T-helper 2 cell treated with Interferon-gamma antibody and Interleukin-4, amounts not matched to agents 5 μg/mL and 100 μg/mL, for 36 hours (primary cell): ENCODE data around the gene CLIC2.
"Not testable (repeated sequence)": the region's sequence is repeated elsewhere in the genome, so short reads cannot be mapped to it uniquely, and the experiment has no call there.

ENCODE experiments used
- DNase-seq: peaks from one replicate; pipeline ENCODE4 v3.0.0; 2021; ENCODE audit warnings: low spot score
- H3K27ac Mint-ChIP-seq: one replicate; pipeline ENCODE4 v1.8.0; 2021; ENCODE audit warnings: mild to moderate bottlenecking, mixed read lengths
- H3K27me3 Mint-ChIP-seq: one replicate; pipeline ENCODE4 v1.8.0; 2021; ENCODE audit warnings: low read depth, mixed read lengths
- H3K36me3 Mint-ChIP-seq: one replicate; pipeline ENCODE4 v1.8.0; 2021; ENCODE audit warnings: low read depth, mixed read lengths
- H3K4me1 Mint-ChIP-seq: one replicate; pipeline ENCODE4 v1.8.0; 2021; ENCODE audit warnings: low read depth, mixed read lengths
- H3K4me3 Mint-ChIP-seq: one replicate; pipeline ENCODE4 v1.8.0; 2022; ENCODE audit warnings: mild to moderate bottlenecking, moderate library complexity, mixed read lengths
- H3K9me3 Mint-ChIP-seq: one replicate; pipeline ENCODE4 v1.8.0; 2021; ENCODE audit warnings: mixed read lengths

The CLIC2 gene

DNA sequence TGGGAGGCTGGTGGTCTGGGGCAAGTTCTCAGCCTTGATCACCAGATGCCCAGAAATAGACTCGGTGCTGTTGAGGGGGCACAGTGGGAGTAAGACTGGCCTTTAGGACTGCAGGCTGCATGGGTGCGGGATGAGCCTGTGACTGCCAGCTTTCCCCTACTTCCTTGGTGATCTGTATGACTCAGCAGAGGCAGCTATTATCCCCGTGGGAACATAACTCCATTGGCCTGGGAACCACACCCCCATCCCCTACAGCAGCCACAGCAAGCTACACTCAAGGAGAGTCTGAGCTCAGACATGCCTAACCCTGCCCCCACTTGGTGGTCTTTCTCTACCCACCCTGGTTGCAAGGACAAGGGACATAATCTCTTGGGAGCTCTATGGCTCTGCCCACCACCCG is 20.6 kb downstream of the CLIC2 start:
- H3K9me3 Mint-ChIP-seq: no peaks in the 10 kb centered on the region
- no peak for DNase-seq
- no peak overlapping the region for H3K27ac Mint-ChIP-seq
- H3K27me3 Mint-ChIP-seq: peaks cover 3% of the 10 kb centered on the region
- no peak overlapping the region for H3K4me3 Mint-ChIP-seq
- no peaks in the 10 kb centered on the region for H3K36me3 Mint-ChIP-seq
- H3K4me1 Mint-ChIP-seq: peaks cover 3% of the 10 kb centered on the region

DNA sequence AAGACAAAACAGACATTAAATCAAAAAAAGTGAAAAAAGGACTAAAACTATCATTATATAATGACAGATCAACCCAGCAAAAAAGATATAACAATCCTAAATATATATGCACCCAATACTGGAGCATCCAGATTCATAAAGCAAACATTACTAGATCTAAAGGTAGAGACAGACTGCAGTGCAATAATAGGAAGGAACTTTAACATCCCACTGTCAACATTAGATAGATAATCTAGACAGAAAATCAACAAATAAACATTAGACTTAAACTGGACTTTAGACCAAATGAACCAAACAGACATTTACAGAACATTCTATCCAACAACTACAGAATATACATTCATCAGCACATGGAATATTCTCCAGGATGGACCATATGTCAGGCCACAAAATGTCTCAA is 40.6 kb downstream of the CLIC2 start:
- no peak overlapping the region for H3K4me3 Mint-ChIP-seq
- H3K27ac Mint-ChIP-seq: no peak overlapping the region
- H3K4me1 Mint-ChIP-seq: no peaks in the 10 kb centered on the region
- no peaks in the 10 kb centered on the region for H3K36me3 Mint-ChIP-seq
- no peak for DNase-seq
- H3K27me3 Mint-ChIP-seq: peaks cover 4% of the 10 kb centered on the region
- H3K9me3 Mint-ChIP-seq: no peaks in the 10 kb centered on the region

DNA sequence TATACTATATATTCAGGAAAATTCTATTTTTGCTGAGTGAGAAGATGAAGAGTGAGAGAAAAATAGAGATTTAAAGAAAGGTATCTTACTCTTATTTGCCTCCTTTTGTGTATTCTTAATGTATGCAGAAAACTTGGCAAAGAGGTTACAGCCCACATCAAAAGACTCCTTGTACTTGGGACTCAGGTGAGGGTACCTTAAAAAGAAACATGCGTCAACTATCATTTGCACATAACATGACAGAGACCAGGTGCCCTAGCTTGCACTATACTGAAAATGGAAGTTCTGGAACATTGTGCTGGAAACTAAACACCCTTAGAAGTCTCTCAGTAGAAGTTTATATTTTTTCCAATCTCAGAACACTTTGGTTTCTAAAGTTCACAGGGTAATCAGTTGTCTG is 54.5 kb downstream of the CLIC2 start:
- no peaks in the 10 kb centered on the region for H3K36me3 Mint-ChIP-seq
- no peaks in the 10 kb centered on the region for H3K27me3 Mint-ChIP-seq
- no peak overlapping the region for H3K27ac Mint-ChIP-seq
- no peak overlapping the region for H3K4me3 Mint-ChIP-seq
- peaks cover 2% of the 10 kb centered on the region for H3K4me1 Mint-ChIP-seq
- no peak for DNase-seq
- no peaks in the 10 kb centered on the region for H3K9me3 Mint-ChIP-seq

DNA sequence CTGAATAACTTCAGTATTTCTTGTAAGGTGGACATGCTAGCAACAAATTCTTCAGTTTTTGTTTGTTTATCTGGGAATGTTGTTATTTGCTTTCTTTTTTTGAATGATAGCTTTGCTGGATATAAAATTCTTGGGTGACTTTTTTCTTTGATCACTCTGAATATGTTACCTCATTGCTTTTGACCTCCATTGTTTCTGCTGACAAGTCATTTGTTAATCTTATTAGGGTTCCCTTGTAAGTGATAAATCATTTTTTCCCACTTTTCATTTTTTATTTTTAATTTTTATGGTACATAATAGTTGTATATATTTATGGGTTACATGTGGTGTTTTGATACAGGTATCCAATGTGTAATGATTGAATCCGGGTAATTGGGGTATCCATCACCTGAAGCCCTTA is 63.4 kb downstream of the CLIC2 start:
- Mint-ChIP-seq H3K9me3 (peaks cover 5% of the 10 kb centered on the region), H3K27ac (no peak overlapping the region), H3K27me3 (no peaks in the 10 kb centered on the region), H3K4me3 (no peak overlapping the region), H3K4me1 (no peaks in the 10 kb centered on the region), H3K36me3 (no peaks in the 10 kb centered on the region)
- DNase-seq: no peak

DNA sequence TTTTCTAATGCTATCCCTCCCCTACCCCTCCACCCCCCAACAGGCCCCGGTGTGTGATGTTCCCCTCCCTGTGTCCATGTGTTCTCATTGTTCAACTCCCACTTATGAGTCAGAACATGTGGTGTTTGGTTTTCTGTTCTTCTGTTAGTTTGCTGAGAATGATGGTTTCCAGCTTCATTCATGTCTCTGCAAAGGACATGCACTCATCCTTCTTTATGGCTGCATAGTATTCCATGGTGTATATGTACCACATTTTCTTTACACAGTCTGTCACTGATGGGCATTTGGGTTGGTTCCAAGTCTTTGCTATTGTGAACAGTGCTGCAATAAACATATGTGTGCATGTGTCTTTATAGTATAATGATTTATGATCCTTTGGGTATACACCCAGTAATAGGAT is 66.4 kb downstream of the CLIC2 start:
- not testable (repeated sequence) for H3K27ac Mint-ChIP-seq, H3K4me3 Mint-ChIP-seq, H3K27me3 Mint-ChIP-seq, H3K9me3 Mint-ChIP-seq, H3K36me3 Mint-ChIP-seq, H3K4me1 Mint-ChIP-seq, DNase-seq

DNA sequence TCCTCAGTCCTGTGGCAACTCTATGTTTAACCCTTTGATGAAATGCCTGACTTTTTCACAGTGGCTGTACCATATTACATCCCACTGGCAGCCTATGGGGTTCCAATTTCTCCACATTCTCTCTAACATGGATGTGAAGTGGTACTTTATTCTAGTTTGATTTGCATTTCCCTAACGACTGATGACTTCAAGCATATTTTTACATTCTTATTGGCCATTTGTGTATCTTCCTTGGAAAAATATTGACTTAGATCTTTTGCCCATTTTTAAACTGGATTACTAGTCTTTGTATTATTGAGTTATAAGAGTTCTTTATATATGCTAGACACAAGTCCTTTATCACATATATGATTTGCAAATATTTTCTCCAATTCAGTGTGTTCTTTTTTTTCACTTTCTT is 68.0 kb downstream of the CLIC2 start:
- no peak overlapping the region for H3K27ac Mint-ChIP-seq
- no peaks in the 10 kb centered on the region for H3K27me3 Mint-ChIP-seq
- H3K4me1 Mint-ChIP-seq: peaks cover 11% of the 10 kb centered on the region
- peaks cover 2% of the 10 kb centered on the region for H3K9me3 Mint-ChIP-seq
- no peak for DNase-seq
- no peak overlapping the region for H3K4me3 Mint-ChIP-seq
- H3K36me3 Mint-ChIP-seq: no peaks in the 10 kb centered on the region

DNA sequence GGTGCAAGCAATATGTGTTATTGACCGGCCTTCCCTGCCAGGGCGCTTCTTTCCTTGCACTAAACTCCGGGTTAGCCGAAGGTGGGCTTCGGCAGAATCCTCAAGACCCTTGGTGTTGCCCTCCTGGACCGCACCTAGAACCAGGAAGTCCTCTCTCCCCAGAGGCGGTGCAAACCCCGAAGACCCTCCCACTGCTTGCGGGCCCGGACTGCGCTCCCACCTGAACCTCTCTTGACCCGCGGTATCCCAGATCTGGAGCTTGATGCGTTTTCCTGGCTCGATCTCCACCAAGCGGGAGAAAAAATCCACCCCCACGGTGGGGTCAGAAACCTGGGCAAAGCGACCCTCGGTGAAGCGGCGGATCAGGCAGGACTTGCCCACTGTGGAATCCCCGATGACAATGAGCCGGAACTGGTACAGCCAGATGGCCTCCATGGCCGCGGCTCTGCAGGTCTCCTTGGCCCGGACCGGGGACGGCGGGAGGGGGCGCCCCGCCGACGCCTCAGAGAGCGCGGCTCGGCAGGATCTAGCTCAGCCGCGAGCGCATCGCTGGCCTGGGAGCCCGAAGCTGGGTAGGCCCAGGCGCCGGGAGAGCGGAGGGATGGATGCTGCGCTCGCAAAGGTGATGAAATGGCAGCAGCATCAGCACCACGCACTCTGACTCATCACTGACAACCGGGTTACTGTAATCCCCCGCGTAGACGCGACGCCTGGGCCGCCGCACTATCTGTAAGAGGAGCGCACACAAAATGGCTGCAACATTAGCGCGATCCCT is 70.4 kb downstream of the CLIC2 start, which contains the start of gene RAB39B:
TSS of gene RAB39B (minus strand) at position 638 of the 775 bp plus-strand sequence. CDS start at position 435, 203 bp downstream.
- Mint-ChIP-seq H3K27ac (peak within 1 kb of the TSS; percentile 46), H3K4me1 (peaks cover 13% of the 10 kb centered on the region), H3K4me3 (peak within 1 kb of the TSS; percentile 67), H3K36me3 (peaks cover 6% of the 10 kb centered on the region), H3K27me3 (no peaks in the 10 kb centered on the region), H3K9me3 (no peaks in the 10 kb centered on the region)
- DNase-seq: peak; percentile 76

DNA sequence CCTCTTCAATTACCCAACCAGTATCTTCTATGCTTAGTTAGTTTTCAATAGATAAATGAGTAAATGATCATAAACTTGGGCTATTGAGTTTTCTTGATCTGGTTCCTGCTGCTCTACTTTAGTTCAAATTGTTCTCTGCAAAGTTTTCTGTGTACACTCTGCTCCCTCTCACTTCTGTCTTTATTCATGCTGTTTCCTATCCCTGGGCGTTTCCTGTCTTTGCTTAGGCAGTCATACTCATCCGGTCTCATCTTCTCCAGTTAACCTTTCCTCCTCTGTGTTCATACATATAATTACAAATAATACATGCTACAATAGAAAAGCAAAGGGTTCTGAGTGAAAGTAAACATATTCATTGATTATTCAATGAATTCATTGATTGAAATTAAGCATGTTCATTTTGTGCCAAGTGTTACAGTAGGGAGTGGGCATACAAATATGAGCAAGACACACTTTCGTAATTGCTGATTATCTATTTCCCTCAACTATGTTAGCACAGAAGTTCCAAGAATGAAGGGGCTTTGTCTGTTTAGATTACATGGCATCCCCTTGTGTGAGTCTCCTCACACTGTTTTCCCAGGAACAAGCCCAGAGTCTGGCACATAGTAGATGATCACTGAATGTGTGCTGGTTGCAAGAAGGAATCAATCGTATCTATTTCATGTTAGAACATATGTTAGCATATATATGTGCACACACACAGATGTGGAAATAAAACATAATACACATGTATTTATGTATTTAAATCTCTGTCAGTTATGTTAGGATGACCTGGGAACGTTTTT is 71.3 kb downstream of the CLIC2 start:
- H3K27me3 Mint-ChIP-seq: no peaks in the 10 kb centered on the region
- H3K4me1 Mint-ChIP-seq: peaks cover 13% of the 10 kb centered on the region
- H3K36me3 Mint-ChIP-seq: peaks cover 6% of the 10 kb centered on the region
- peak overlapping the region; percentile 46 for H3K27ac Mint-ChIP-seq
- H3K4me3 Mint-ChIP-seq: peak overlapping the region; percentile 67
- no peaks in the 10 kb centered on the region for H3K9me3 Mint-ChIP-seq
- DNase-seq: no peak

DNA sequence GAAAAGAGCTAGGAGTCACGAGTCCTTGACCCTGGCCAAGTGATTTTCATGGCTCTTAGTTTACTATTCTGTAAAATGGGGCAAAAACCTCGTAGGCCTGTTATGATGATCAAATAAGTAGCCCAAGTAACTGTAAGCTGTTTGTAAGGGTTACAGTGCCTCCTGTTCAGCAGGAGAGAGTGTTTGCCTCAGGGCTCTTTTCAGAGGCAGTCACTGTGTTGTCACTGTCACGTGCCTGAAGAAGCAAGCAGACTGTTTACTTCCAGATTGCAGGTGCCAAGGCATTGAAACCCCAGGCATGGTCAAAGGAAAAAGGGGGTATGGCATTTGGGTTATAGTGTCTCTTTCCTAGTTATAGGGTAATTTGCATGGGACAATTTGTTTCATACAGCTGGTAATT is 74.7 kb downstream of the CLIC2 start:
- Mint-ChIP-seq H3K4me1 (peaks cover 19% of the 10 kb centered on the region), H3K9me3 (no peaks in the 10 kb centered on the region), H3K36me3 (peaks cover 10% of the 10 kb centered on the region), H3K27me3 (no peaks in the 10 kb centered on the region), H3K27ac (no peak overlapping the region), H3K4me3 (no peak overlapping the region)
- DNase-seq: no peak

DNA sequence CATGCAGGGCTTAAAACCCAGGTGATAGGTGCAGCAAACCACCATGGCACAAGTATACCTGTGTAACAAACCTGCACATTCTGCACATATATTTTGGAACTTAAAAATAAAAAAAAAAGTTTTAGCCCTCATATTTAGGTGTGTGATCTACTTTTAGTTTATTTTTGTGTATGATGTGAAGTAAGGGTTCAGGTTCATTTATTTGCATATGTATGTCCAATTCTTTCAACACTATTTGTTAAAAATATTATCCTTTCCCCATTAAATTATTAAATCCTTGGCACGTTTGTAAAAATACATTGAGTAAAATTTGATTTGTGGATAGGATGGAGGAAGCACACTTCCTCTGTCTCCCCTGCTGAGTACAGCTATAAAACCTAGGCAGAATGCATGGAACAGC is 83.0 kb downstream of the CLIC2 start:
- Mint-ChIP-seq H3K4me1 (peaks cover 3% of the 10 kb centered on the region), H3K27me3 (no peaks in the 10 kb centered on the region), H3K27ac (no peak overlapping the region), H3K9me3 (no peaks in the 10 kb centered on the region), H3K36me3 (peaks cover 1% of the 10 kb centered on the region), H3K4me3 (no peak overlapping the region)
- DNase-seq: no peak

DNA sequence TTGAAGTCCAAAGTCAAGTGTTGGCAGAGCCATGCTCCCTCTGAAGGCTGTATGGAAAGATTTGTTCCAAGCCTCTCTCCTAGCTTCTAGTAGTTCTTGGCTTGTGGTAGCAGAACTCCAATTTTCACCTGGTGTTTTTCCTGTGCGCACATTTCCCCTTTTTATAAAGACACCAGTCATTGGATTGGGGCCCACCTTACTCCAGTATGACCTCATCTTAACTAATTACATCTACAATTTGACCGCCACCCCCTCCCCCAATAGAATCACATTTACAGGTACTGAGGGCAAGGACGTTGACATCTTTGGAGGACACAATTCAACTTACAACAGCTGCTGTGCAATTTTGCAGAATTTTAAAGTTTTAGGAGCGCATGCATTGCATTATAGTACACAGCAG is 86.9 kb downstream of the CLIC2 start:
- no peaks in the 10 kb centered on the region for H3K9me3 Mint-ChIP-seq
- H3K36me3 Mint-ChIP-seq: no peaks in the 10 kb centered on the region
- no peak overlapping the region for H3K4me3 Mint-ChIP-seq
- no peak for DNase-seq
- H3K27ac Mint-ChIP-seq: no peak overlapping the region
- no peaks in the 10 kb centered on the region for H3K27me3 Mint-ChIP-seq
- peaks cover 3% of the 10 kb centered on the region for H3K4me1 Mint-ChIP-seq

DNA sequence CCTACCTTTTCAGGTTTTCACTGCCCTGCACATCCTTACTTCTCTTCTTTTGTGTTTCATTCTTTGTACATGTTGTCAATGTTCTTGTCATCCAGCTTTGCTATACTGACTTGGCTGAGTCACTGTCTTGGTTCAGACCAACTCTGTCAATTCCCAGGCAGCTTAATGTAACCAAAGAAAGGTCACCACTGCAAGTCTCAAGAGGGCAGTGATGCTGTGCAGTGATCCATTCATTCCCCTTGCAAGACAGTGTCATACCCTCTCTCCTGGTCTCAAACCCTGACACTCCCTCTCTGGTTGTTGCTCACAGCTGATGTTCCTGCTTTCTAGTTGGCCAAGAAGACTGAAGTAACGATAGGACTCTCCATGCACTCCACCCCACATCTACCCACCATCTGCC is 87.7 kb downstream of the CLIC2 start:
- H3K4me3 Mint-ChIP-seq: no peak overlapping the region
- no peak overlapping the region for H3K27ac Mint-ChIP-seq
- peaks cover 3% of the 10 kb centered on the region for H3K4me1 Mint-ChIP-seq
- H3K36me3 Mint-ChIP-seq: no peaks in the 10 kb centered on the region
- no peak for DNase-seq
- no peaks in the 10 kb centered on the region for H3K9me3 Mint-ChIP-seq
- no peaks in the 10 kb centered on the region for H3K27me3 Mint-ChIP-seq

DNA sequence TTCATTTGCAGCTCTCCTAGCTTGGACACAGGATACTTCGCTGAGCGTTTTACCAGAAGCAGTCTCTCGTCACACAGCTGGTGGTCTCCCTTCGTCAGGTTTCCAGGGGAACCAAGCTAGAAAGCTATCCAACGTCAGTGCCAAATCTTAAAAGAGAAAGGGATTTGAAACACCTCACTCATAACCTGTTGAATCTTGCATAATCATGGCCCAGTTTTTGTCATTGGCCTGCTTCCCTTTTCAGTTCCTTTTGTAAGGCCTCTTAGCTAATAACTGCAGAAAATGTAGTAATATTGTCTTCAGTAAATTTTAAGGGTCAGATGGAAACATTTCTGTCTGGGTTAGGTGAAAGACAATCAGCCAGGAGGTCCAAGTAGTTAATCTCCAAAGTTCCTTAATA is 92.1 kb downstream of the CLIC2 start:
- no peaks in the 10 kb centered on the region for H3K27me3 Mint-ChIP-seq
- H3K9me3 Mint-ChIP-seq: no peaks in the 10 kb centered on the region
- peaks cover 8% of the 10 kb centered on the region for H3K36me3 Mint-ChIP-seq
- H3K4me3 Mint-ChIP-seq: no peak overlapping the region
- no peaks in the 10 kb centered on the region for H3K4me1 Mint-ChIP-seq
- no peak overlapping the region for H3K27ac Mint-ChIP-seq
- DNase-seq: no peak

DNA sequence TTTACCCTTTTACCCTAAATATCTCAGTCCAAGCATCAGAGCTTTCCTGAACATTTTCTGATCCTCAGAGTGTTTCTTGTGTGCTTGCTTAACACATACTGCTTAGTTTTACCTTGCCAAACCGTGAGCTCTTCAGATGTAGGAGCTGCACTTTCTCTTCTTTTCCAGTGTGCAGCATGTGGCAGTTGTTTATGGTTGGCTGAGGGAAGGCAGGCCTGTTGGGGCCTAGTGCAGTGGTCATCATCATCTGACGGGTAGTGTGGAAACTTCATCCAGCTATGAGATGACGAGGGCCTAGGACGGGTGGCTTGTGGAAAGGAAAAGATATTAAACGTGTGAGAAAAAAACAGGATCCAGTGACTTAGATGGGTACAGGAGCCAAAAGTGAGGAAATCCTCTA is 96.7 kb downstream of the CLIC2 start:
- Mint-ChIP-seq H3K4me3 (no peak overlapping the region), H3K27ac (no peak overlapping the region), H3K4me1 (peaks cover 4% of the 10 kb centered on the region), H3K36me3 (peaks cover 22% of the 10 kb centered on the region), H3K9me3 (no peaks in the 10 kb centered on the region), H3K27me3 (no peaks in the 10 kb centered on the region)
- no peak for DNase-seq
